Prostate gland (tissue), 2 donors: ENCODE results near the gene ZNF423. TPM values are rescaled to one million over a fixed set of nuclear protein-coding genes. Genes with fewer than 3 reads are reported as not detected.
A peak's percentile ranks its signal among the peaks of the same experiment; 100 is the strongest.

Source experiments
- DNase-seq: peaks from one replicate; pipeline ENCODE4 v3.0.0-alpha.2; 2019; ENCODE audit warnings: low spot score
- H3K27ac ChIP-seq, 2 donors: fragments of 200-600 bp; sonication (generic); 2 replicates each; pipeline ENCODE4 v1.5.1; 2017 to 2019
- H3K27me3 ChIP-seq: fragments of 200-600 bp; sonication (generic); replicated peaks from 2 replicates; pipeline ENCODE4 v1.5.1; 2019; ENCODE audit not compliant: insufficient read depth
- H3K36me3 ChIP-seq, 2 donors: fragments of 200-600 bp; sonication (generic); 1 replicate in 1 of 2; 2 replicates in 1 of 2; pipeline versions ENCODE4 v1.5.1 to v1.8.1; 2017 to 2019
- H3K4me1 ChIP-seq: fragments of 200-600 bp; sonication (generic); replicated peaks from 2 replicates; pipeline ENCODE4 v1.5.1; 2019
- H3K4me3 ChIP-seq, 2 donors: fragments of 200-600 bp; sonication (generic); 2 replicates each; pipeline ENCODE4 v1.5.1; 2017 to 2019
- H3K9me3 ChIP-seq: fragments of 200-600 bp; sonication (generic); 2 replicates; pipeline ENCODE4 v1.5.1; 2017
- POLR2A ChIP-seq: fragments of 450-650 bp; IDR thresholded peaks from one replicate; pipeline ENCODE4 v1.6.1; 2016; ENCODE audit warnings: antibody characterized with exemption, mild to moderate bottlenecking
- POLR2AphosphoS5 ChIP-seq: sonication (generic); formaldehyde crosslinking; IDR thresholded peaks from one replicate; pipeline ENCODE4 v1.6.1; 2017; ENCODE audit warnings: antibody characterized with exemption
- WGBS: methylation state at CpG from one replicate; pipeline ENCODE4 v1.1.5; 2018; 5-methylcytosine and 5-hydroxymethylcytosine counted together
- intact Hi-C: fragments of 100-400 bp; cut with DNase I; formaldehyde crosslinking; loops from one replicate; pipeline ENCODE4 v1.14.2; 2022
- total RNA-seq, 2 donors: library from RNA; depleted of rRNA; stranded (reverse); fragments of >200 nt; gene quantifications; one replicate each; pipeline ENCODE4 v1.1.0, GENCODE V29; 2016
- TF ChIP-seq, protein P1 (sequence below), 4 experiments: fragments of 200-600 bp in 2 of 4; fragments of 450-650 bp in 2 of 4; sonication (generic) in 2 of 4; IDR thresholded peaks; 1 replicate in 3 of 4; 2 replicates in 1 of 4; pipeline ENCODE4 v1.5.1; 2016 to 2019; ENCODE audit warnings: antibody characterized with exemption in 4 of 4, mild to moderate bottlenecking in 2 of 4, moderate library complexity in 2 of 4

ZNF423 gene
- total RNA-seq, 2 donors from 2014 or later: 6.1 to 22.7 TPM

DNA sequence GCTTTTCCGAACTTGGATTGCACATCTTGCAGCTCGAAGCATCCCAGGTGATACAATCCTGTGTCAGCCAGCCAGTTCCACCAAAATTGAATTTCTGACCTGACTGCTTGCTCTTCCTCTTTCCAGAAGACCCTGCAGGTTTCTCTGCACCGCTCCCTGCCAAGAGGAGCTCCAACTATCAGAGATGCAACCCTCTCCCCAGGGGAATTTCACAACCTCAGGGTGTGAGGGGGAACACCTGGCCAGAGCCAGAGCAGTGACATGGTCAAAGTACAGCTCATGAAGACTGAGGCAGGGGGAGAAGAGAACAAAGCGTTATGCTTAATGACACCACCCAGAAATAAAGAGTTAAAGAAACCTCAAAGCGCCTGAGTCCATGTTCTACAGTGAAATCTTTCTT is 25.0 kb downstream of the ZNF423 start:
- WGBS: 96% methylated on average over 5 of the region's 5 CpGs
- Histone ChIP-seq H3K27ac (no peak overlapping the region), H3K4me1 (peaks cover 6% of the 10 kb centered on the region), H3K36me3 (no peaks in the 10 kb centered on the region), H3K27me3 (no peaks in the 10 kb centered on the region), H3K9me3 (no peaks in the 10 kb centered on the region), H3K4me3 (no peak overlapping the region)
- intact Hi-C loops: loop anchor here (5.0 to 10.0 kb wide), 2 partner anchors 44 to 96 kb away; no protein-coding TSS in a partner anchor
- no peak for DNase-seq
- TF ChIP-seq POLR2A (no peak), POLR2AphosphoS5 (no peak)
- TF ChIP-seq, protein P1, sequence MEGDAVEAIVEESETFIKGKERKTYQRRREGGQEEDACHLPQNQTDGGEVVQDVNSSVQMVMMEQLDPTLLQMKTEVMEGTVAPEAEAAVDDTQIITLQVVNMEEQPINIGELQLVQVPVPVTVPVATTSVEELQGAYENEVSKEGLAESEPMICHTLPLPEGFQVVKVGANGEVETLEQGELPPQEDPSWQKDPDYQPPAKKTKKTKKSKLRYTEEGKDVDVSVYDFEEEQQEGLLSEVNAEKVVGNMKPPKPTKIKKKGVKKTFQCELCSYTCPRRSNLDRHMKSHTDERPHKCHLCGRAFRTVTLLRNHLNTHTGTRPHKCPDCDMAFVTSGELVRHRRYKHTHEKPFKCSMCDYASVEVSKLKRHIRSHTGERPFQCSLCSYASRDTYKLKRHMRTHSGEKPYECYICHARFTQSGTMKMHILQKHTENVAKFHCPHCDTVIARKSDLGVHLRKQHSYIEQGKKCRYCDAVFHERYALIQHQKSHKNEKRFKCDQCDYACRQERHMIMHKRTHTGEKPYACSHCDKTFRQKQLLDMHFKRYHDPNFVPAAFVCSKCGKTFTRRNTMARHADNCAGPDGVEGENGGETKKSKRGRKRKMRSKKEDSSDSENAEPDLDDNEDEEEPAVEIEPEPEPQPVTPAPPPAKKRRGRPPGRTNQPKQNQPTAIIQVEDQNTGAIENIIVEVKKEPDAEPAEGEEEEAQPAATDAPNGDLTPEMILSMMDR (IDR thresholded peaks at IDR 0.05): no peak

DNA sequence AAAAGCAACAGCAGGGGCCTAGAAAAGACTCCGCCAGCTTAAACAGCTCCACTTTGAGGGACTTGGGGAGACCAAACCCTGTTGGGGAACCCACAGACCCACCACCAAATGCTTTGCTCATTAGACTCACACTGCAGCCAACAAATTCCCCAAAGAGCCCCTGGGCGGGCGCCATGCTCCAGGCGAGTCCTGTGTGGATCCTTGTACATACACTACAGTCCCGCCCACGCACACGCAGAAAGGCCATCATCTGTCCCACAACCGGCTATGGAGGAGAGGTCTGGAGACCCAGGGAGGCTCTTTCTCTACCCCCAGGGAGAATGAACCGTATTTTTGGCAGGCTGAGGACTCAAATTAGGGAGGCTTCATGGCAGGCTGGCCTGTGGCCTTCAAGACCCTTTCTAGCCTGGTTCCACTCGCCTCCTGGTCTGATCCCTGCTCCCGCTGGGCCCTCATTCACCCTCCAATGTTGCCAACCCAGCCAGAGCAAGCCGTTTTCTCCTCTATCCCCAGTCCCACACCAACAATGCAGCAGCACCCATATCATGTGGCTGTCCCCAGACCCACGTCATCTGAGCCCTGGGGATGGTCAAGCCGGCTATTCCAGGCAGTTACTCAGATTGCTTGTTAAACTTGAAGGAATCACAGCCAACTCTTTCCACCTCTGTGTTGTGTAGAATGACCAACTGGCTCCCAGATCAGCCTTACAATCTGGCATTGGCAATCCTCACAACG is 27.2 kb downstream of the ZNF423 start:
- no peaks in the 10 kb centered on the region for H3K4me1 ChIP-seq
- WGBS: 86% methylated on average over 15 of the region's 15 CpGs
- peak overlapping the region in 1 of 2 donors; percentile 22 for H3K27ac ChIP-seq
- no peaks in the 10 kb centered on the region for H3K9me3 ChIP-seq
- no peak for DNase-seq
- H3K36me3 ChIP-seq: no peaks in the 10 kb centered on the region
- no peak overlapping the region for H3K4me3 ChIP-seq
- H3K27me3 ChIP-seq: no peaks in the 10 kb centered on the region
- intact Hi-C loops: no loop called here
- TF ChIP-seq, protein P1 (IDR thresholded peaks at IDR 0.05): no peak
- TF ChIP-seq POLR2A (no peak), POLR2AphosphoS5 (peak; percentile 17)

DNA sequence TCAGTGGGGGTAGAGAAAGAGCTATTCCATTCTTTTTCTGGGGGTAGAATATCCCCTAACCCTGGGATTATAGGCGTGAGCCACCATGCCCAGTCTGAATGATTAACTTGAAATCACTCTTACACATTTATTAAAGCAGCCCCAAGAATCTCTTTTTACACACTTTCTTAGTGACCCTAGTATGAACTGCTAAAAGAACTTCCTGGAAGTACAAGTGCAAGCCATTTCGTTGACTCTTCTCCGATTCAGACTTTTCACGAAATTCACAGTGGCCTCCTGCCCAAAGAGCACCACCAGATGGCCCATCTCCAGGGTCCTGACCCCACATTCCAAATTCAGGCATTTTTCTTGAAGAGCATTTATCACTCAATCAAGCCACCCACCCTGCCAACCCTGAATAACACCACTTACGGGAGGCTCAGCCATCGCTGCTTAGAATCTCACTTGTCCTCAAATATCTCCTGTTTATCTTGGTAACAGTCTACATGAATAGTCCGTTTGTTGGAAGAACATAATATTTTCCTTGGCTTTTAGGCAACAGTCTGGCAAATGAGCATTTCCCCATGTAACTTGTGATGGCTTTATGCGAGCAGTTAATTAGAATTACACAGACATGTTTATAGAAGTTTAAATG is 28.0 kb downstream of the ZNF423 start:
- no peak overlapping the region for H3K4me3 ChIP-seq
- no peak for DNase-seq
- no peaks in the 10 kb centered on the region for H3K27me3 ChIP-seq
- no peaks in the 10 kb centered on the region for H3K36me3 ChIP-seq
- no peak for TF ChIP-seq POLR2AphosphoS5
- TF ChIP-seq, protein P1 (IDR thresholded peaks at IDR 0.05): no peak
- TF ChIP-seq POLR2A: no peak
- H3K9me3 ChIP-seq: no peaks in the 10 kb centered on the region
- intact Hi-C loops: no loop called here
- H3K27ac ChIP-seq: peak overlapping the region in 1 of 2 donors; percentile 22
- 41% methylated on average over 8 of the region's 8 CpGs for WGBS
- H3K4me1 ChIP-seq: no peaks in the 10 kb centered on the region

DNA sequence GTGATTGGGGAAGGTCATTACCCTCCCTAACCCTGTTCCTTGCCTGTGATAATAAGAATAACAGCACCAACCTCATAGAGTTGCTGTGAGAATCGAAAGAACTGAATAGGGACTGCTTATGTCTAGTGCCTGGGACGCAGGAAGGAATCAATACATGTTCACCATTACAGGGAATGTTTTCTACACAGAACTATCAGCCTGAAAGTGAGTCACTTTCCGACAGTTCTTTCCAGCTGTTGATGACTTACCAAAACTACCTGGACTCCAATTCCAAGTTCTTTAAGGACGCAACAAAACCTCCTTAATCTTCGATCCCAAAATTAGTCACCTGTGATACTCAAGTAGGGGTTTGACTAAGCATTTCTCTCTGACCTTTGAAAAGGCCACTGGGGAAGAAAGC is 29.4 kb downstream of the ZNF423 start:
- WGBS: 85% methylated on average over 5 of the region's 5 CpGs
- H3K27ac ChIP-seq: no peak overlapping the region
- no peaks in the 10 kb centered on the region for H3K27me3 ChIP-seq
- no peak for DNase-seq
- no peaks in the 10 kb centered on the region for H3K4me1 ChIP-seq
- H3K4me3 ChIP-seq: no peak overlapping the region
- TF ChIP-seq, protein P1 (IDR thresholded peaks at IDR 0.05): no peak
- TF ChIP-seq POLR2A: no peak
- no peak for TF ChIP-seq POLR2AphosphoS5
- H3K36me3 ChIP-seq: no peaks in the 10 kb centered on the region
- no peaks in the 10 kb centered on the region for H3K9me3 ChIP-seq
- intact Hi-C loops: no loop called here

DNA sequence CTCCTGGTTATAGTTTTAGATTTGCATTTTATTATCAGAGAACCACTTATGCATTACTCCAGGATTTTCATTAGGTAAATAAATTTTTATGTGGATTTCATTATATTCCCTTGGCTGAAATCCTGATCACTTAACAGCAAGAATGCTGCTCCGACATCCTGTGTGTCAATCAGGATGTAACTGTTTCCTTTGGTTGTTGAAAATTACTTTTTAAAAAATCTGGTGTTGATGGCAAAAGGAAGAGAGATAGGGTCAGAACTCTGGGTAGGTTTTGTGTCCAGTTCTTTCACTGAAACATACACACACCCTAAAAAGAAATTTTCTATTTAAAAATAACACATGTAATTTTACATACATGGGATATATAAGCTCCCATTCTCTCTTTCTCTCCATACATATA is 30.9 kb downstream of the ZNF423 start:
- no peaks in the 10 kb centered on the region for H3K9me3 ChIP-seq
- intact Hi-C loops: no loop called here
- no peaks in the 10 kb centered on the region for H3K4me1 ChIP-seq
- no peak for TF ChIP-seq POLR2AphosphoS5
- TF ChIP-seq, protein P1 (IDR thresholded peaks at IDR 0.05): no peak
- no peak for TF ChIP-seq POLR2A
- no peaks in the 10 kb centered on the region for H3K36me3 ChIP-seq
- DNase-seq: no peak
- no peak overlapping the region for H3K27ac ChIP-seq
- no peak overlapping the region for H3K4me3 ChIP-seq
- 22% methylated on average over 1 of the region's 1 CpG for WGBS
- no peaks in the 10 kb centered on the region for H3K27me3 ChIP-seq
